A673 (cell line): Measurements from ENCODE around the gene FEV. TPM values are rescaled to one million over a fixed set of nuclear protein-coding genes. Genes with fewer than 3 reads are reported as not detected.
A peak's percentile ranks its signal among the peaks of the same experiment; 100 is the strongest.

Source experiments
- BruUV-seq: library from RNA; stranded (reverse); fragments of 400-500 nt; replicated peaks from 2 replicates; lab custom pipeline; 2021; lab: Mats Ljungman, UMichigan
- CTCF ChIA-PET: fragments of 300-600 bp; sonication (Branson Sonifier 250); formaldehyde crosslinking; loops from one replicate; lab custom pipeline; 2022; ENCODE audit warnings: antibody characterized with exemption; lab: Charles Lee
- POLR2A ChIA-PET: fragments of 300-600 bp; sonication (Branson Sonifier 250); formaldehyde crosslinking; loops from one replicate; lab custom pipeline; 2022; ENCODE audit warnings: antibody characterized with exemption; ENCODE audit not compliant: low non-redundant PET; lab: Charles Lee
- DNase-seq: peaks from one replicate; pipeline ENCODE4 v3.0.0-alpha.2; 2015; ENCODE audit warnings: low spot score
- H3K27ac ChIP-seq: fragments of 200-600 bp; sonication (generic); 2 replicates; pipeline ENCODE4 v1.5.1; 2016; ENCODE audit warnings: mixed run types, low read depth, mild to moderate bottlenecking, mixed read lengths, antibody characterized with exemption, low read length; ENCODE audit not compliant: poor library complexity, severe bottlenecking
- H3K27me3 ChIP-seq: fragments of 200-600 bp; sonication (generic); replicated peaks from 2 replicates; pipeline ENCODE4 v1.6.1; 2017; ENCODE audit warnings: mixed run types, low read depth, mild to moderate bottlenecking, mixed read lengths, antibody characterized with exemption, low read length; ENCODE audit not compliant: insufficient read depth, poor library complexity
- H3K36me3 ChIP-seq: fragments of 200-600 bp; sonication (generic); 2 replicates; pipeline ENCODE4 v1.6.1; 2016; ENCODE audit warnings: mixed run types, mild to moderate bottlenecking, mixed read lengths, antibody characterized with exemption, low read length; ENCODE audit not compliant: insufficient read depth, poor library complexity, severe bottlenecking
- H3K4me1 ChIP-seq: fragments of 200-600 bp; sonication (generic); 2 replicates; pipeline ENCODE4 v1.6.1; 2017; ENCODE audit warnings: mixed run types, mild to moderate bottlenecking, mixed read lengths, antibody characterized with exemption, low read length; ENCODE audit not compliant: insufficient read depth, poor library complexity, severe bottlenecking
- H3K4me3 ChIP-seq: fragments of 200-600 bp; sonication (generic); 2 replicates; pipeline ENCODE4 v1.5.1; 2016; ENCODE audit warnings: low read depth, mixed run types, mild to moderate bottlenecking, mixed read lengths, low read length; ENCODE audit not compliant: poor library complexity, severe bottlenecking
- H3K9me3 ChIP-seq: fragments of 200-600 bp; sonication (generic); 2 replicates; pipeline ENCODE4 v1.6.1; 2016; ENCODE audit warnings: mixed run types, low read depth, mild to moderate bottlenecking, mixed read lengths, antibody characterized with exemption, low read length; ENCODE audit not compliant: poor library complexity, severe bottlenecking
- CTCF ChIP-seq: fragments of 300-800, 200-600 bp; sonication (generic); conservative IDR thresholded peaks from 2 replicates; pipeline ENCODE4 v1.5.1; 2017; ENCODE audit warnings: low read depth, mild to moderate bottlenecking, antibody characterized with exemption, low read length, moderate library complexity, mixed read lengths
- EZH2 ChIP-seq: fragments of 200-600 bp; sonication (generic); IDR thresholded peaks from 2 replicates; pipeline ENCODE4 v1.6.1; 2017; ENCODE audit warnings: borderline replicate concordance, low read depth, mild to moderate bottlenecking, mixed read lengths, antibody characterized with exemption, low read length; ENCODE audit not compliant: poor library complexity, severe bottlenecking
- intact Hi-C: fragments of 100-400 bp; cut with micrococcal nuclease; formaldehyde crosslinking; loops from one replicate; pipeline ENCODE4 v1.10.0; 2022; ENCODE audit not compliant: unreplicated experiment
- total RNA-seq: library from RNA; stranded (reverse); gene quantifications from 2 replicates; pipeline ENCODE4 v1.2.3, GENCODE V29; 2021

Gene FEV
- total RNA-seq, 1 experiment from 2014 or later, result 12.6 TPM

DNA sequence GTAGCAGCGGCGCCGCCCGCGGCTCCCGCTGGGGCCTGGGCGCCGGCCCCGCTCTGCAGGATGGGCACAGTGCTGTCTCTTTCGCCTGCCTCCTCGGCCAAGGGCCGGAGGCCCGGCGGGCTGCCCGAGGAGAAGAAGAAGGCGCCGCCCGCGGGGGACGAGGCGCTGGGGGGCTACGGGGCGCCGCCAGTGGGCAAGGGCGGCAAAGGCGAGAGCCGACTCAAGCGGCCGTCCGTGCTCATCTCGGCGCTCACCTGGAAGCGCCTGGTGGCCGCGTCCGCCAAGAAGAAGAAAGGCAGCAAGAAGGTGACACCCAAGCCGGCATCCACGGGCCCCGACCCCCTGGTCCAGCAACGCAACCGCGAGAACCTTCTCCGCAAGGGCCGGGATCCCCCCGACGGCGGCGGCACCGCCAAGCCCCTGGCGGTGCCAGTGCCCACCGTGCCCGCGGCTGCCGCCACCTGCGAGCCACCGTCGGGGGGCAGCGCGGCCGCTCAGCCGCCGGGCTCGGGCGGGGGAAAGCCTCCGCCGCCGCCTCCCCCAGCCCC, 25.1 kb downstream of the FEV start:
- H3K27ac ChIP-seq, result no peak overlapping the region
- DNase-seq, result no peak
- intact Hi-C loops, result no loop called here
- ChIA-PET CTCF (no interaction called here), POLR2A (interaction anchor here (0.6 kb wide), 1 partner anchor 428 kb away, joined by 7 read pairs; the partner anchor contains the start of gene DNPEP)
- peak overlapping the region; percentile 53 for H3K4me3 ChIP-seq
- BruUV-seq, result no TSS peak
- no peaks in the 10 kb centered on the region for H3K9me3 ChIP-seq
- no peaks in the 10 kb centered on the region for H3K36me3 ChIP-seq
- H3K27me3 ChIP-seq, result peaks cover 29% of the 10 kb centered on the region
- H3K4me1 ChIP-seq, result peaks cover 24% of the 10 kb centered on the region
- TF ChIP-seq CTCF (no peak), EZH2 (no peak)

DNA sequence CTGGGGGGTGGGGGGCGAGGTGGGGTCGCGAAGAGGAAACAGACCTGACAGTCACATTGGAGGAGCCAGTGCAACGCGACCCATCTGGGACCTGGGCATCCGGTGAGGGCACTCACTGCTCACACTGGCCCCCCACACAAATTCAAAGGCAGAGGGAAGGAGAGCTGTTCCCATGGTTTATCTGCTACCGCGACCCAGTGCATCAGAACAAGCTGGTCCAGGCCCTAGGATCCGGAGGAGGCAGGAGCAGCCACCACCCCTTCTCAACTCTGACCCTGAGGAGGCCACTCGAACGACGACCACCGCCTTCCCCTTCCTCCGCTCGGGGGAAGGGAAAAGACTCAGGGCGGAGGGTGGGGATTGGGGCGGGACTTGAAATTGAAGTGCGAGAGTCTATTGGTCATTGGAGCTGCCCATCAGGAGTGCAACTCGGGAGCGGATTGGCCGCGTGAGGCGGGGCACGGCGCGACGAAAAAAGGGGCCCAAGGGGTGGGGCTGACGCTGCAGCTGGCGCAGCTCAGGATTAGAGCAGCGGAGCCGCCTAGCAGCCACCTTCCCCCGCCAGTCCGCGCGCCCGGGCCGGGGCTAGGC, 25.7 kb downstream of the FEV start, which contains the start of gene CDK5R2:
Gene CDK5R2, plus strand, starts transcription at position 526 of the 591 bp plus-strand sequence. CDS start 155 bp downstream, outside the sequence.
- H3K27me3 ChIP-seq, result peaks cover 29% of the 10 kb centered on the region
- peaks cover 24% of the 10 kb centered on the region for H3K4me1 ChIP-seq
- H3K9me3 ChIP-seq, result no peaks in the 10 kb centered on the region
- DNase-seq, result peak; percentile 95
- BruUV-seq, result no TSS peak
- CTCF ChIA-PET, result no interaction called here
- H3K36me3 ChIP-seq, result no peaks in the 10 kb centered on the region
- peak within 1 kb of the TSS; percentile 53 for H3K4me3 ChIP-seq
- H3K27ac ChIP-seq, result no peak within 1 kb of the TSS
- intact Hi-C loops, result no loop called here
- POLR2A ChIA-PET, result interaction anchor here (0.6 kb wide), 1 partner anchor 429 kb away, joined by 7 read pairs; the partner anchor contains the start of gene DNPEP
- TF ChIP-seq CTCF (no peak), EZH2 (no peak)

DNA sequence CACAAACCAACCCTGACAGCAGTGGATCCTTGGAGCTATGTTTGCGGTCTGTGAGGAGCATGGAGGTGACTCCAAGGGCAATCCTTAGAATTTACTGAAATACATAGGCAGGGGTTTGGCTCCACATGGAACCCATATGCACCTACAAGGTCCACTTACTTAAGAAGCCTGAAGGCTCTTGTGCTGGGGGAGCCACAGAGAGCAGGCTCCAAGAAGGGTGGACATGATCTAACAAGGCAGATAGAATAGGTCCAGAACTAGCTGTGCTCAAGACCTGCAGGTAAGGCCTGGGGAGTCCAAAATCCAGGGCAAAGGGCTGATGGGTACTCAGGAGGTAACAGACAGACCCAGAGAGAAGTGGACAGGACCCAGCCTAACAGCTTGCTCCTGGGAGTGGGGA, 26.7 kb downstream of the FEV start:
- intact Hi-C loops, result no loop called here
- POLR2A ChIA-PET, result no interaction called here

More for the DNA sequence above, 26.7 kb downstream of the FEV start:
- Histone ChIP-seq H3K27me3 (peaks cover 29% of the 10 kb centered on the region), H3K9me3 (no peaks in the 10 kb centered on the region), H3K36me3 (no peaks in the 10 kb centered on the region), H3K4me3 (peak overlapping the region; percentile 53), H3K27ac (no peak overlapping the region), H3K4me1 (peaks cover 17% of the 10 kb centered on the region)
- BruUV-seq, result no TSS peak
- CTCF ChIA-PET, result interaction anchor here (0.6 kb wide), 1 partner anchor 22 kb away, joined by 10 read pairs; no protein-coding TSS in a partner anchor
- TF ChIP-seq CTCF (no peak), EZH2 (no peak)
- DNase-seq, result no peak
